Epithelial cell of esophagus (primary cell): ENCODE measurements around the gene RAB27A.
A peak's percentile ranks its signal among the peaks of the same experiment; 100 is the strongest.

ENCODE experiments used
- DNase-seq: peaks from one replicate; pipeline ENCODE4 v3.0.0; 2010; ENCODE audit warnings: low read depth
- H3K4me3 ChIP-seq: 2 replicates; pipeline ENCODE4 v1.5.1; 2011; ENCODE audit warnings: mild to moderate bottlenecking, low read length, control low read depth
- CTCF ChIP-seq: IDR thresholded peaks from 2 replicates; pipeline ENCODE4 v1.5.1; 2011; ENCODE audit warnings: low read depth, mild to moderate bottlenecking, low read length, control low read depth, inconsistent platforms; ENCODE audit not compliant: insufficient read depth; ENCODE audit errors: missing control alignments

RAB27A gene

GRCh38 chr15:55197719-55198118 is 91.9 kb downstream of the RAB27A start:
- no peak for TF ChIP-seq CTCF

GRCh38 chr15:55197362-55197705 is 92.3 kb downstream of the RAB27A start:
- no peak for TF ChIP-seq CTCF
- DNase-seq = no peak
- H3K4me3 ChIP-seq = peak overlapping the region; percentile 89

More at GRCh38 chr15:55197719-55198118, 91.9 kb downstream of the RAB27A start:
- no peak for DNase-seq
- H3K4me3 ChIP-seq = peak overlapping the region; percentile 89

GRCh38 chr15:55196458-55197361 is 92.9 kb downstream of the RAB27A start, which contains the start of gene RSL24D1:
Gene RSL24D1 (minus strand): TSS chr15:55196941. CDS start chr15:55196890, 51 bp downstream.
- peak; percentile 100 for DNase-seq
- peak within 1 kb of the TSS; percentile 89 for H3K4me3 ChIP-seq
- TF ChIP-seq CTCF = peak; percentile 55

GRCh38 chr15:55195996-55196395 is 93.6 kb downstream of the RAB27A start:
- H3K4me3 ChIP-seq = peak overlapping the region; percentile 89
- DNase-seq = peak; percentile 22
- TF ChIP-seq CTCF = no peak

GRCh38 chr15:55194256-55194655 is 95.4 kb downstream of the RAB27A start:
- no peak overlapping the region for H3K4me3 ChIP-seq
- DNase-seq = peak; percentile 5
- no peak for TF ChIP-seq CTCF

GRCh38 chr15:55186331-55186730 is 103.3 kb downstream of the RAB27A start:
- no peak for TF ChIP-seq CTCF
- H3K4me3 ChIP-seq = no peak overlapping the region
- no peak for DNase-seq
